Large intestine (tissue), 3 donors: ENCODE data around the gene BORCS5. TPM values are rescaled to one million over a fixed set of nuclear protein-coding genes. Genes with fewer than 3 reads are reported as not detected.

ENCODE experiments used
- DNase-seq, 2 donors: peaks; one replicate each; pipeline versions ENCODE4 v3.0.0 to v3.0.0-alpha.2; 2013
- H3K27ac ChIP-seq: one replicate; pipeline ENCODE4 v1.5.1; 2013; ENCODE audit warnings: low read length
- H3K27me3 ChIP-seq: 2 replicates; pipeline ENCODE4 v1.6.1; 2013; ENCODE audit warnings: low read length; ENCODE audit not compliant: control insufficient read depth, insufficient read depth
- H3K36me3 ChIP-seq: 2 replicates; pipeline ENCODE4 v1.6.1; 2013; ENCODE audit warnings: low read length; ENCODE audit not compliant: control insufficient read depth, insufficient read depth
- H3K4me1 ChIP-seq: one replicate; pipeline ENCODE4 v1.6.1; 2013; ENCODE audit warnings: low read length; ENCODE audit not compliant: control insufficient read depth, insufficient read depth
- H3K4me3 ChIP-seq: one replicate; pipeline ENCODE4 v1.5.1; 2013; ENCODE audit warnings: low read length
- H3K9me3 ChIP-seq: one replicate; pipeline ENCODE4 v1.6.1; 2013; ENCODE audit warnings: mild to moderate bottlenecking, low read depth, low read length, moderate library complexity; ENCODE audit not compliant: control insufficient read depth
- WGBS: methylation state at CpG from one replicate; pipeline ENCODE4 v1.1.5; 2013; ENCODE audit warnings: low lambda C conversion rate; ENCODE audit not compliant: insufficient coverage; 5-methylcytosine and 5-hydroxymethylcytosine counted together
- polyA plus RNA-seq: library from polyadenylated mRNA; unstranded; fragments of 120-200 nt; gene quantifications from one replicate; pipeline ENCODE4 v1.2.1, GENCODE V29; 2013

BORCS5 gene
- polyA plus RNA-seq, 1 donor, result 6.4 TPM

- Histone ChIP-seq H3K27me3 (no peaks in the 10 kb centered on the region), H3K36me3 (no peaks in the 10 kb centered on the region), H3K4me1 (peaks cover 6% of the 10 kb centered on the region), H3K9me3 (no peaks in the 10 kb centered on the region), H3K4me3 (no peak overlapping the region), H3K27ac (no peak overlapping the region)
- DNase-seq, result no peak
Observed at GRCh38 chr12:12432364-12432763, 75.5 kb downstream of the BORCS5 start.

- peak overlapping the region; percentile 34 for H3K27ac ChIP-seq
- H3K27me3 ChIP-seq, result no peaks in the 10 kb centered on the region
- no peaks in the 10 kb centered on the region for H3K36me3 ChIP-seq
- no CpG with 5 or more reads among the region's 4 CpGs for WGBS
- DNase-seq, result no peak
- H3K9me3 ChIP-seq, result no peaks in the 10 kb centered on the region
- H3K4me3 ChIP-seq, result no peak overlapping the region
- peaks cover 6% of the 10 kb centered on the region for H3K4me1 ChIP-seq
Observed at GRCh38 chr12:12433203-12433731, 76.4 kb downstream of the BORCS5 start.

- H3K27ac ChIP-seq, result no peak overlapping the region
- no peaks in the 10 kb centered on the region for H3K27me3 ChIP-seq
- peaks cover 14% of the 10 kb centered on the region for H3K4me1 ChIP-seq
Observed at GRCh38 chr12:12436831-12437345, 80.0 kb downstream of the BORCS5 start.

DNA sequence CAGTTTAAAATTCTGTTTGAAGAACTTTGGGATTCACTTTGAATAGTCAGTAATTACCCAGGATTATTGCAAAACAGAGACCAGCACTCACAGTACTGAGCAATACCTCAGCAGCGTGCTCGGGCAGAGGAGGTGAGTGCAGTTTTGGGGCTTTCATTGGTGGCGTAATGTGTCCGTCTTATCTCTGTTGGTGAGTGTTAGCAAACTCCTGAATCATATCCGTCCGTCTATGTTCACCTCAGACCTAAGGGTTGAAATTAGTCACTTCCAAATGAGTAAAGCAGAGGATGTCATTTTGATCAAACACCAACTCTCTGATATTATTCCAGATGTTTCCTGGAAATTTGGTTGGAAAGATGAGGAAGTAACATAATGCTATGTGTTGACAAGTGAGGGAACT, 82.8 kb downstream of the BORCS5 start:
- no CpG with 5 or more reads among the region's 6 CpGs for WGBS
- Histone ChIP-seq H3K4me1 (peaks cover 9% of the 10 kb centered on the region), H3K27ac (no peak overlapping the region), H3K4me3 (no peak overlapping the region), H3K36me3 (no peaks in the 10 kb centered on the region), H3K27me3 (no peaks in the 10 kb centered on the region), H3K9me3 (no peaks in the 10 kb centered on the region)
- DNase-seq, result no peak

More at GRCh38 chr12:12436831-12437345, 80.0 kb downstream of the BORCS5 start:
- H3K9me3 ChIP-seq, result no peaks in the 10 kb centered on the region
- DNase-seq, result no peak
- no peak overlapping the region for H3K4me3 ChIP-seq
- H3K36me3 ChIP-seq, result no peaks in the 10 kb centered on the region
- no CpG with 5 or more reads among the region's 2 CpGs for WGBS

- H3K27ac ChIP-seq, result no peak overlapping the region
- DNase-seq, result no peak
- peaks cover 9% of the 10 kb centered on the region for H3K4me1 ChIP-seq
- no peaks in the 10 kb centered on the region for H3K27me3 ChIP-seq
- no peaks in the 10 kb centered on the region for H3K36me3 ChIP-seq
- no peak overlapping the region for H3K4me3 ChIP-seq
- WGBS, result no CpG with 5 or more reads among the region's 4 CpGs
- H3K9me3 ChIP-seq, result no peaks in the 10 kb centered on the region
Observed at GRCh38 chr12:12440784-12441428, 84.0 kb downstream of the BORCS5 start.

GRCh38 chr12:12441429-12441807, 84.5 kb downstream of the BORCS5 start:
- Histone ChIP-seq H3K9me3 (no peaks in the 10 kb centered on the region), H3K36me3 (no peaks in the 10 kb centered on the region), H3K4me3 (no peak overlapping the region), H3K27ac (no peak overlapping the region), H3K4me1 (peaks cover 9% of the 10 kb centered on the region), H3K27me3 (no peaks in the 10 kb centered on the region)
- 100% methylated on average over 2 of the region's 2 CpGs for WGBS
- no peak for DNase-seq

- no peaks in the 10 kb centered on the region for H3K9me3 ChIP-seq
- peak in 1 of 2 donors; percentile 44 for DNase-seq
- peaks cover 9% of the 10 kb centered on the region for H3K4me1 ChIP-seq
- H3K27me3 ChIP-seq, result no peaks in the 10 kb centered on the region
- H3K4me3 ChIP-seq, result no peak overlapping the region
- WGBS, result no CpG with 5 or more reads among the region's 4 CpGs
- H3K27ac ChIP-seq, result peak overlapping the region; percentile 29
- no peaks in the 10 kb centered on the region for H3K36me3 ChIP-seq
Observed at GRCh38 chr12:12441843-12442461, 85.1 kb downstream of the BORCS5 start.

- no peaks in the 10 kb centered on the region for H3K27me3 ChIP-seq
- no peaks in the 10 kb centered on the region for H3K36me3 ChIP-seq
- no peak overlapping the region for H3K4me3 ChIP-seq
- WGBS, result 17% methylated on average over 1 of the region's 5 CpGs
- no peak for DNase-seq
- no peaks in the 10 kb centered on the region for H3K9me3 ChIP-seq
- H3K4me1 ChIP-seq, result peaks cover 12% of the 10 kb centered on the region
- no peak overlapping the region for H3K27ac ChIP-seq
Observed at GRCh38 chr12:12442548-12443071, 85.7 kb downstream of the BORCS5 start.

DNA sequence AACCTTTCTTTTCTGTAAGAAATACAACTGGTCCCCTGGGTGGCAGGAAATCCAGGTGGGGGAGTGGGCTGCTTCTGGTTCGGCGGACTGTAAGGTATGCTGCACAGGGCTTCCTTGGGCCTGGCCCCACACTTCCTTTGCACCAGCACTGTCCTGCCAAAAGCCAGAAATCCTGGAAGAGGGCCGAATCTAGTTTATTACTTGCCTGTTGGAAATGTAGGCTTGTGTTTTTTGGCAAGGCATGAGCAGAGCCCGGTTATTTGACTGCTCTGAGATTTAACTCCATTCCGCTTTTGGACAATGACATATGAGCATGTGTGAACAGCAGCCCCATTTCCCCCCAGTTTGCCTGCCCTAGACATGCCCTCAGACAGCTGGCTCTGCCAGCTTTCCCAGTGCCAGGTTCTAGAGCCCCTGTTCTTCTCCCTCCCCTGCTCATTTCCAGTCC, 86.6 kb downstream of the BORCS5 start:
- Histone ChIP-seq H3K27me3 (no peaks in the 10 kb centered on the region), H3K9me3 (no peaks in the 10 kb centered on the region), H3K4me3 (no peak overlapping the region), H3K36me3 (no peaks in the 10 kb centered on the region), H3K27ac (no peak overlapping the region), H3K4me1 (peaks cover 12% of the 10 kb centered on the region)
- DNase-seq, result no peak
- no CpG with 5 or more reads among the region's 5 CpGs for WGBS

- 80% methylated on average over 1 of the region's 4 CpGs for WGBS
- no peak overlapping the region for H3K4me3 ChIP-seq
- no peaks in the 10 kb centered on the region for H3K27me3 ChIP-seq
- no peak for DNase-seq
- H3K4me1 ChIP-seq, result peaks cover 22% of the 10 kb centered on the region
- H3K36me3 ChIP-seq, result no peaks in the 10 kb centered on the region
- H3K9me3 ChIP-seq, result no peaks in the 10 kb centered on the region
- no peak overlapping the region for H3K27ac ChIP-seq
Observed at GRCh38 chr12:12445165-12445881, 88.4 kb downstream of the BORCS5 start.
